ENCODE data around the gene TTPAL. TPM values are rescaled to one million over a fixed set of nuclear protein-coding genes. Genes with fewer than 3 reads are reported as not detected.

The TTPAL gene
- total RNA-seq, 2 donors from 2014 or later = 7.3 to 17.6 TPM

DNA sequence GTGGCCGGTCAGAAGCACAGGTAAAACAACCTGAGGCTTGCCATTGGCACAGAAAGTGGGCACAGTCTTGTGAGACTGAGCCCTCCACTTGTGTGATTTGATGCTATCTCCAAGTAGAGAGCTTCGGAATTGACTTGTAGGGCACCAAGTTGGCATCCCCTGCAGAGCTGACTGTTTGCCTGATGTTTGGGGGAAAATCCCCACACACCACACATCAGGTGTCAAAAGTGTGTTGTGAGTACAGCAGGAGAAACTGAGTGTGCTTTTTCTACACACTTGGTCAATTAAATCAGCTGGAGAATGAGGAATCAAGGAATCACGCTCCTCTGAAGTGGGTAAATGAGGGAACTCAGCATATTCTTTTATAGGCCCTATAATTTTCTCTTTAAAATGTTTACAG is 45.2 kb downstream of the TTPAL start:
- no peak for DNase-seq (ENCODE audit: low spot score)
- peak overlapping the region; percentile 94 for H3K4me3 ChIP-seq
- H3K27ac ChIP-seq = peak overlapping the region; percentile 97 to 98
- TF ChIP-seq CTCF (IDR thresholded peaks at IDR 0.05) = no peak
- H3K4me1 ChIP-seq (ENCODE audit: control insufficient read depth in 1 of 2, low read depth in 2 of 2) = peaks cover 35 to 53% of the 10 kb centered on the region in 2 donors
- no peak for ATAC-seq (ENCODE audit: insufficient number of reproducible peaks, low FRiP score, low read depth)
- no peaks in the 10 kb centered on the region for H3K36me3 ChIP-seq
- H3K9me3 ChIP-seq = no peaks in the 10 kb centered on the region
- H3K27me3 ChIP-seq (replicated peaks; ENCODE audit: insufficient read depth) = no peaks in the 10 kb centered on the region

DNA sequence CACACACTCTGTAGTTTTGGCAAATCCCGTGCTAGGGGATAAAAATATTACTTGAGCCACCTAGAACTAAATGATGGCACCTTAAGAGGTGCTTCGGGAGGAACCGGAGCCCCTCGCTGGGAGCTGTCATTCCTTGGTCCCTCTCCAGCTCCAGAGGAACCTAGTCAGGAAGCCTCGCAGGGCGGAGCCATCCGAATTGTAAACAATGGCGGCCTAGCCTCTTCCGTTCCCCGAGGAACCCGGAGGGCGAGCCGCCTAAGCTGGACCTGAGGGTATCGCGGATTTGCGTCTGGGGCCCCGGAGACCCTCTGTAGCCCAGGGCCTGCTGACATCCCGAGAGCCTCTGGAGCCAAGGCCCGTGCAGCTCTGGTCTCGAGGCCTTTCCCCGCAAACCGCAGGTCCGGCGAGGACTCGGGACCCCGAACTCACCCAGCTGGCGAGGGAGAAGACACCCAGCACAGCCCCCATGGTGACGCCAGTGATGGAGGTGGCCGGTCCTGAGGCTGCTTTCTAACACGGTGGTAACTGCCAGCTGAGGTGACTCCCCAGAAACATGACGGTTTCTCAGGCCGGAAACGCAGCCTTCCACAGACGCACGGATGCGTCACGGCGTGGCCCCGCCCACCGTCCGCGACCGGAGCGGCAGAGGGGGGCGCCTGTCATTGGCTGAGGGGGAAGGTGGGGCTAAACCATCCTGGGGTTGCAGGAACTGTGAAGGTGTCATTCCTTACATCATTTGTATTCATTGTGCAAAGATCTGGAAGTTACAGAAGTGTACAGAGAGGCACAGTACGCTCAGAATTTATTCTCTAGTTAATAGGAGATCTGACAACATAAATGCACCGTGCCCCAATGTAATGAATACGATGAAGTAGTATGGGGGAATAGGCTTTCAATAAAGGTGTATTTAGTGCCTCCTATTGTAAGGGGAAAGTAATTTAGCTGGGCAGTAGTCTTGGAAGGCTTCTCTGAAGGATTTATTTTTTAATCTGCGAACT is 46.1 kb downstream of the TTPAL start, which contains the start of gene SERINC3:
SERINC3 (minus strand) TSS at position 587 of the 998 bp plus-strand sequence; CDS start at position 468, 119 bp downstream.
- Histone ChIP-seq H3K9me3 (no peaks in the 10 kb centered on the region), H3K36me3 (no peaks in the 10 kb centered on the region), H3K4me1 (ENCODE audit: control insufficient read depth in 1 of 2, low read depth in 2 of 2) (peaks cover 26 to 44% of the 10 kb centered on the region in 2 donors), H3K27ac (peak within 1 kb of the TSS; percentile 97 to 98), H3K4me3 (peak within 1 kb of the TSS; percentile 94), H3K27me3 (replicated peaks; ENCODE audit: insufficient read depth) (no peaks in the 10 kb centered on the region)
- no peak for TF ChIP-seq CTCF (IDR thresholded peaks at IDR 0.05)
- DNase-seq (ENCODE audit: low spot score) = peak; percentile 87
- peak; percentile 97 for ATAC-seq (ENCODE audit: insufficient number of reproducible peaks, low FRiP score, low read depth)

GRCh38 chr20:44522841-44523240 is 47.2 kb downstream of the TTPAL start:
- ATAC-seq (ENCODE audit: insufficient number of reproducible peaks, low FRiP score, low read depth) (no peak), DNase-seq (ENCODE audit: low spot score) (no peak)
- Histone ChIP-seq H3K4me1 (ENCODE audit: control insufficient read depth in 1 of 2, low read depth in 2 of 2) (peaks cover 24 to 35% of the 10 kb centered on the region in 2 donors), H3K4me3 (no peak overlapping the region), H3K27ac (peak overlapping the region; percentile 97 to 98), H3K27me3 (replicated peaks; ENCODE audit: insufficient read depth) (no peaks in the 10 kb centered on the region), H3K36me3 (no peaks in the 10 kb centered on the region), H3K9me3 (no peaks in the 10 kb centered on the region)
- TF ChIP-seq CTCF (IDR thresholded peaks at IDR 0.05) = no peak

GRCh38 chr20:44523746-44524145 is 48.1 kb downstream of the TTPAL start:
- Histone ChIP-seq H3K27me3 (replicated peaks; ENCODE audit: insufficient read depth) (no peaks in the 10 kb centered on the region), H3K27ac (no peak overlapping the region), H3K4me3 (no peak overlapping the region), H3K36me3 (no peaks in the 10 kb centered on the region), H3K4me1 (ENCODE audit: control insufficient read depth in 1 of 2, low read depth in 2 of 2) (peaks cover 21 to 27% of the 10 kb centered on the region in 2 donors), H3K9me3 (no peaks in the 10 kb centered on the region)
- ATAC-seq (ENCODE audit: insufficient number of reproducible peaks, low FRiP score, low read depth) (no peak), DNase-seq (ENCODE audit: low spot score) (no peak)
- TF ChIP-seq CTCF (IDR thresholded peaks at IDR 0.05) = no peak

GRCh38 chr20:44526129-44526528 is 50.5 kb downstream of the TTPAL start:
- H3K36me3 ChIP-seq = no peaks in the 10 kb centered on the region
- peaks cover 0 to 7% of the 10 kb centered on the region in 2 donors for H3K4me1 ChIP-seq (ENCODE audit: control insufficient read depth in 1 of 2, low read depth in 2 of 2)
- ATAC-seq (ENCODE audit: insufficient number of reproducible peaks, low FRiP score, low read depth) (no peak), DNase-seq (ENCODE audit: low spot score) (no peak)
- H3K27ac ChIP-seq = no peak overlapping the region
- no peaks in the 10 kb centered on the region for H3K9me3 ChIP-seq
- H3K27me3 ChIP-seq (replicated peaks; ENCODE audit: insufficient read depth) = no peaks in the 10 kb centered on the region
- TF ChIP-seq CTCF (IDR thresholded peaks at IDR 0.05) = no peak
- H3K4me3 ChIP-seq = no peak overlapping the region

Data from thoracic aorta (tissue), 2 donors.